Stimulated activated CD8-positive, alpha-beta memory T cell treated with anti-CD3 and anti-CD28 coated beads, Interleukin-7, amount 100 ng/mL, for 4 hours (primary cell): ENCODE results near the gene PRKCB.

ENCODE experiments used
- DNase-seq, 2 donors: peaks; one replicate each; pipeline ENCODE4 v3.0.0-alpha.2; 2020; ENCODE audit warnings: low read depth in 2 of 2

The PRKCB gene

DNA sequence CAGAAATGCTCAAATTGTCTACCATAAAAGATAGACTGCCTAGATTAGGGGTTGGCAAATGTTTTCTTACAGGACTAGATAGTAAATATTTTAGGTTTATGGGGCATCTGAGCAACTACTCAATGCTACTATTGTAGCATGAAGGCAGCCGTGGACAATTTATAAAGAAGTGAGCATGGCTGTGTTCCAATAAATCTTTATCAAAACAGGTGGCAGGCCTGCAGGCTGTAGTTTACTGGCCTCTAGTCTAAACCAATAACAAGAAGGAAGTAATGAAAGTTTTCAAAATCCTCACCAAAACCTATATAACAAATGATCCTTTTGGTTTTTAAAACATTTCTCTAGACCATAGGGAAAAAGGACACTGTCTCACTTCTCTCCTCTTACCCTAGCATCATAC lies 105.2 kb downstream of the PRKCB start:
- no peak for DNase-seq

DNA sequence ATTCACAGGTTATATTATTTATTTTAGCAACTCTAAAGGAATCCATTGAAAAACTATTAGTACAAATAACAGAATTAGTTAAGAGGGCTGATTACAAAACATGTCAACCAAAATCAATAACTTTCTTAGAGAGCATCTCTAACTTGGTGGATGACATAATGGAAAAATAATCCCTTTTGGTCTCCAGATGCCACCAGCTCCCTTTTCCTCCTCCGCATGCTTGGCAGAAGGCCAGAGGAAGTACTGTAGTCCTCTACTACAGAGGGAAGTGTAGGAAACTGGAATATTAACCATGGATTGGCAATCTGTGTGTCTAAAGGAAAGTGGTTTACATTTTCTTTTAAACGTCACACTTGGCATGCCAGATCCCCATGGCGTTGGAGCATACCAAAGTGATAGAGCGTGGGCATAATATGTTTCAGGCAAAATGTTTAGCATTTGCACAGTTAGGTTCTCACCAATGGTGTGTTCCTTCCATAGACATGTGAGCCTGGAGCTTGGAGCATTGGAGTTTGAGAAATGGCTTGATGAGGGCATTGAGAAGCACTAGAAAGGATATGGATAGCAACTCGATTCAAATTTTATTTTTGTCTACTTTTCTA lies 106.3 kb downstream of the PRKCB start:
- no peak for DNase-seq

GRCh38 chr16:23943604-23944003 lies 107.8 kb downstream of the PRKCB start:
- DNase-seq: no peak

DNA sequence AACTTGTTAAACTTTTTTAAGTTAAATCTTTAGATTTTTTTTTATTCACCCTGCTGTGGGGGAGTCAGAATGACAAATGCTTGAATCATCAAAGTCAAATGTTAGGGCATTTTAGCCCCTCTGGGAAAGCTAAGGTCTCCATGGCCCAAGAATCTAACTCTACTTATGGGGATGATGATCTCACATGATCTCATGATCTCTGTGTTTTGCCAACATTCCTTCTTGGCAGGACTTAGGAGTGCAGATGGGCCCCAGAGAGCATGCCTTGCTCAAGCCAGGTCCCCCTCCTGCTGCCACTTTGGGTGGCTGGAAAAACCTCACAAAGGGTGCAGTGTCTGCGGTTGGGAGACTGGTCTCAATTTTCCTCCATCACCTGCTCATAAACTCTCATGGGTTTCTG lies 108.6 kb downstream of the PRKCB start:
- DNase-seq: no peak

DNA sequence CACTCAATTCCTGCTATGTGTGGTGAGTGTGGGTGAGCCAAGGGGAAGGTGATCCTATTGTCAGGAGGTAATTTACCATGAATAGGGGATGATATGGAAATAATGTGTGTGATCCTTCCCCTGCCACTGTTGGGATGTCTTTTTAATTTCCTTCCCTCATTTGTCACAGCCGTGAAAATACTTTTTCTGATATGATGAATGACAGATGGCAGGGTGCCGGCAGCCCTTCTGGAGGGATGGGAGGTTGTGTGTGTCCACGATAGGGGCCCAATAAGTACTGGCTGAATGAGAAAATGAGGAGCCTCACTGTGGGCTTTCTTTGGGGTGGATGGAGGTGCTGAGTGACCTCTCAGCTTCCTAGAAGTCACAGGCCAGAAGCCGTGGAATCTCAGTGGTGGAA lies 109.5 kb downstream of the PRKCB start:
- DNase-seq: no peak

- no peak for DNase-seq
These were observed 112.1 kb downstream of the PRKCB start for GRCh38 chr16:23947838-23948237.

GRCh38 chr16:23948949-23949411 lies 113.2 kb downstream of the PRKCB start:
- DNase-seq: peak; percentile 35 to 44

- peak; percentile 27 to 56 for DNase-seq
These were observed 114.0 kb downstream of the PRKCB start for GRCh38 chr16:23949630-23950290.

DNA sequence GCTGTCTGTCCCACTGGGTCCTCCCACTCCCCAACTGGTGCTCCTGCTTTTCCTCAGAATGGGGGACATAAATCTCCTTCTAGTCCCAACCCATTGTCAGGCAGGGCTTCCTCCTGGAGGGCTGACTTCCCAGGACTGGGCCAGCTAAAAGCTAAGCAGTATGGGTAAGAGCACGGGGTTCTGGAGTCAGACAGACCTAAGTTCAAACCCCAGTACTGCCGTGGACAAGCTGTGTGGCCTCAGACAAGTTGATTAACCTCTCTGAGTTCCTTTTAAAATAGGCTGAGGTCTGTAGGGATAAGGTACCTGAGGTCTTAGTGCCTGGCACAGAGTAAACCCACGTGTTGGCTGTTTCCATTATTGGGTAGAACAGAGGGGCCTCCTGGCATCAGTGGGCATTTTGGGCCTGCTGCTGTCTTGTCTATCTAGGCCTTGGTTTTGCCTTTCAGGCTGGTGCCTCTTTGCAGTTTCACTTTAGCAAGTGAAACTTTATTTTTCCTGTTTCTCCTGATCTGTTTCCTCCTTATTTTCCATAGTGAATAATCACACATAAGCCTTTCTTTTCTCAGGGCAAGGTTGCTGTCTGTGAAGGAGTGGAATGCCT lies 114.6 kb downstream of the PRKCB start:
- no peak for DNase-seq

- no peak for DNase-seq
These were observed 115.1 kb downstream of the PRKCB start for GRCh38 chr16:23950898-23951297.

- DNase-seq: peak; percentile 34 to 55
These were observed 116.6 kb downstream of the PRKCB start for GRCh38 chr16:23952128-23952970.

GRCh38 chr16:23952971-23953300 lies 117.2 kb downstream of the PRKCB start:
- DNase-seq: no peak

DNA sequence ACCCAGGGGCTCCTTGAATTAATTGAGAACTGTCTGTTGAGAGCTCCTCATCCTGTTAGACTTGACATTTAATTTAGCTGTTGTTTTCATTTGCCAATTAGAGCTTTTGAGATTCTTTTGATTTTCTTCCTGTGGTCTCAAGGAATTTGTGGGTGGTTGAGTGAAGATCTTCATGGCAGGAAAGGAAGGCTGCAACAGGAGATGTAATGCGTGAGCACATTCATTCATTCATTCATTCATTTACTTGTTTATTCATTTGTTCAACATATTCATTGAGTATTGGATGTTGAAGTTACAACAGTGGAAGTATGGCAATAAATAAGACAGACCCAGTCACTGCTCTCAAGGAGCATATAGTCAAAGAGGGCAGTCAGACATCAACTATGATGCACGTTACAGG lies 117.7 kb downstream of the PRKCB start:
- DNase-seq: no peak

- DNase-seq: no peak
These were observed 119.3 kb downstream of the PRKCB start for GRCh38 chr16:23955088-23955487.

- no peak for DNase-seq
These were observed 121.5 kb downstream of the PRKCB start for GRCh38 chr16:23957287-23957686.

- DNase-seq: no peak
These were observed 123.4 kb downstream of the PRKCB start for GRCh38 chr16:23959072-23959751.

DNA sequence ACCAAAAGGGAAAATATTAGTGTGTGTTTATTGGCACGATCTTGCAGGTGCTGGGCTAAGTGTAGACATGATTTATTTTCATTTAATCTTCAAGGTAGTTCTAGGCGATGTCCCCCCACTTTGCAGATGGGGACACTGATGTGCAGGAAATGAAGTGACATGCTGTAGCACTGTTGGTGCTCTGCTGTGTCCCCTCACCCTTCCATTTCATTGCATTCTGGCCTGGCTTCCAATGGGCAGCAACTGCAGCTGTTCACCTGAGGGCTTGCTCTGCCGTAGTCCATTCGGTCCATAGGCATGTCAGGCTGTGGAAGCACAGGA lies 123.9 kb downstream of the PRKCB start:
- no peak for DNase-seq

DNA sequence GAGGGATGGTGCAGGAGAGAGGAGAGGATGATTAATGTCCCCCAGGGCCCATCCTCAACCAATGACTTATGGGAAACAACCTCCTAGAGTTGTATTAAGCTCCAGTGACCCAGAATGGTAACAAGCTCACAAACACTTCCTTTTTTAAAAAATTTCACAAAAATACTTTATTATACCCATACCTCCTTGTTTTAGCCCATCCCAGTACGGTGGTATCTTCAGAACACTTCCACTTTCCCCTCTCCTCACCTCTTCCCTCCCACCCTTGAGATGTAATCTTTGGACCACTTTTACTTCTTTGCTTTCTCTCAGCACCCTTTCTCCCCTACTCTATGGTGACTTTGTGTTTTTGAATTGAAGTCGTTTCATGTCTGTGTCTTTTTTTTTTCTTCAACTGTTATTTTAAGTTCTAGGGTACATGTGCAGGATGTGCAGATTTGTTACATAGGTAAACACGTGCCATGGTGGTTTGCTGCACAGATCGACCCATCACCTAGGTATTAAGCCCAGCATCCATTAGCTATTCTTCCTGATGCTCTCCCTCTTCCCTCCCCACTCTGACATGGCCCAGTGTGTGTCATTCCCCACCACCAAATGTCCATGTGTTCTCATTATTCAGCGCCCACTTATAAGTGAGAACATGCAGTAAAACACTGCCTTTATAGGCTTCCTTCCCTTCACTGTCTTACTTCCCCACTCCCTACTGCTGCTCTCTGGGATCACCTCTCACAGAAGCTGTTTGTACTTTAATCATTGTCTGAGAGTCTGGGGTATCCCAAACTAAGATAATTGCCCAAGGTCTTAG lies 124.5 kb downstream of the PRKCB start:
- DNase-seq: no peak

GRCh38 chr16:23962001-23962400 lies 126.2 kb downstream of the PRKCB start:
- DNase-seq: no peak

- DNase-seq: no peak
These were observed 128.4 kb downstream of the PRKCB start for GRCh38 chr16:23964136-23964535.

DNA sequence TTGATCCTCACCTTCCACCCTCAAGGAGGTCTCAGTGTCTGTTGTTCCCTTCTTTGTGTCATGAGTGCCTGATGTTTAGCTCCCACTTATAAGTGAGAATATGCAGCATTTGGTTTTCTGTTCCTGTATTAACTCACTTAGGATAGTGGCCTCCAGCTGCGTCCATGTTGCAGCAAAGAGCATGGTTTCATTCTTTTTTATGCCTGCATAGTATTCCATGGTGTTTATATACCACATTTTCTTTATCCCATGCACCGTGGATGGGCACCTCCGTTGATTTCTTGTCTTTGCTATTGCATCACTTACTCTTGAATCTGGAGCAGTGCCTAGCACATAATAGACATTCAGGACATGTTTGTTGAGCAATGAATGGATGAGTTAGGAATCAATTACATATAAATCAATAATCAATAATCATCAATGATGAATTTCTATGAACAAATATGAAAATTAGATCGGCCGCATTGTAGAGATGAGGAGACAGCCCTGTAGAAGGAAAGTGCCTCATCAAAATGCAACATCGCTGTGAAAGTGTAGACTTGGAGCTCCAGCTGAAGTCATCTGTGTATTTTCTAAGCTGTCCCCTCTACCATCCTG lies 129.5 kb downstream of the PRKCB start:
- no peak for DNase-seq
